IPS DF 6.9 (cell line): ENCODE results near the gene ADGRB2.

Source experiments
- DNase-seq: peaks from one replicate; pipeline ENCODE4 v3.0.0-alpha.2; 2013; ENCODE audit warnings: low read depth, low spot score
- H3K27ac ChIP-seq: one replicate; pipeline ENCODE4 v1.5.1; 2013; ENCODE audit warnings: low read length, control low read depth
- H3K27me3 ChIP-seq: 2 replicates; pipeline ENCODE4 v1.6.1; 2013; ENCODE audit warnings: mild to moderate bottlenecking, low read length; ENCODE audit not compliant: control insufficient read depth, insufficient read depth
- H3K36me3 ChIP-seq: 2 replicates; pipeline ENCODE4 v1.6.1; 2013; ENCODE audit warnings: low read length; ENCODE audit not compliant: control insufficient read depth, insufficient read depth
- H3K4me1 ChIP-seq: 2 replicates; pipeline ENCODE4 v1.6.1; 2013; ENCODE audit warnings: low read length; ENCODE audit not compliant: control insufficient read depth, insufficient read depth
- H3K4me3 ChIP-seq: 2 replicates; pipeline ENCODE4 v1.5.1; 2013; ENCODE audit warnings: mild to moderate bottlenecking, low read length
- H3K9me3 ChIP-seq: 2 replicates; pipeline ENCODE4 v1.6.1; 2013; ENCODE audit warnings: low read length, inconsistent platforms; ENCODE audit not compliant: control insufficient read depth, insufficient read depth
- WGBS: extraction: QIAGEN DNeasy Blood & Tissue Kit; methylation state at CpG from one replicate; pipeline ENCODE4 v1.1.7; 2013; ENCODE audit warnings: mixed read lengths, missing lambda C conversion rate; ENCODE audit not compliant: insufficient read length, insufficient coverage; 5-methylcytosine and 5-hydroxymethylcytosine counted together

ADGRB2 gene

DNA sequence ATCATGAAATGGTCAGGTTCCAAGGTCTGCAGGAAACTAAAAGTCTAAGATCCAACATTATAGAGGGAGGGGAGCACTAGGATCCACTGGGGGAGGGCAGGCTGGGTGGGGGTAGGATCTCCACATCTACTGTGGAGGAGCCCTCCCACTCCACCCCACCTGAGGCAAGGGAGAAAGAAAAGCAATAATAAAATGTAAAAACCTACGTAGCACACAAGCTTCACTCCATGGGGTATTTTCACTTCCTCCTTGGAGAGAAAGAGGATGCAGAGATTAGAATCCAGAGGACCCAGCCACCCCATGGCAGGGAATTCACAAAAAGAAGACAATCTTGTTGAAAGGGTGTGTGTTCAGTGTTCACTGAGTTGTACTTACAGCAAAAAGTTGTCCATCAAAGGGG, 37.3 kb upstream of the ADGRB2 start:
- Histone ChIP-seq H3K27ac (no peak overlapping the region), H3K27me3 (no peaks in the 10 kb centered on the region), H3K36me3 (no peaks in the 10 kb centered on the region), H3K4me3 (no peak overlapping the region), H3K9me3 (no peaks in the 10 kb centered on the region), H3K4me1 (peaks cover 2% of the 10 kb centered on the region; the same call in 1 of the 2 replicates)
- DNase-seq: no peak
- no CpG with 5 or more reads among the region's 1 CpG for whole genome bisulfite sequencing

DNA sequence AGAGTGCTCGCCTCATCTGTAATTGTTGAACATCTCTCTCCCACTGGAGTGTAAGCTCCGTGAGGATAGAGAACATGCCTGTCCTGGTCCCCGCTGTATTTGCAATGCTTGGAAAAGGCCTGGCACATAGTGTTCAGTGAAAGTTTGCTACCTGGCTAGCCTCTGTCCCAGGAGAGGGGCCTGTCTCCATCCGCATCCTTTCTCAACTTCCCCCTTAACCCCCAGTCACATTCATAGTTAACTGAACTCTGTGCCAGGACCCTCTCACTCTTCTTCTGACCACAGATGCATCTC, 36.5 kb upstream of the ADGRB2 start:
- no CpG with 5 or more reads among the region's 4 CpGs for WGBS
- H3K27me3 ChIP-seq: no peaks in the 10 kb centered on the region

DNA sequence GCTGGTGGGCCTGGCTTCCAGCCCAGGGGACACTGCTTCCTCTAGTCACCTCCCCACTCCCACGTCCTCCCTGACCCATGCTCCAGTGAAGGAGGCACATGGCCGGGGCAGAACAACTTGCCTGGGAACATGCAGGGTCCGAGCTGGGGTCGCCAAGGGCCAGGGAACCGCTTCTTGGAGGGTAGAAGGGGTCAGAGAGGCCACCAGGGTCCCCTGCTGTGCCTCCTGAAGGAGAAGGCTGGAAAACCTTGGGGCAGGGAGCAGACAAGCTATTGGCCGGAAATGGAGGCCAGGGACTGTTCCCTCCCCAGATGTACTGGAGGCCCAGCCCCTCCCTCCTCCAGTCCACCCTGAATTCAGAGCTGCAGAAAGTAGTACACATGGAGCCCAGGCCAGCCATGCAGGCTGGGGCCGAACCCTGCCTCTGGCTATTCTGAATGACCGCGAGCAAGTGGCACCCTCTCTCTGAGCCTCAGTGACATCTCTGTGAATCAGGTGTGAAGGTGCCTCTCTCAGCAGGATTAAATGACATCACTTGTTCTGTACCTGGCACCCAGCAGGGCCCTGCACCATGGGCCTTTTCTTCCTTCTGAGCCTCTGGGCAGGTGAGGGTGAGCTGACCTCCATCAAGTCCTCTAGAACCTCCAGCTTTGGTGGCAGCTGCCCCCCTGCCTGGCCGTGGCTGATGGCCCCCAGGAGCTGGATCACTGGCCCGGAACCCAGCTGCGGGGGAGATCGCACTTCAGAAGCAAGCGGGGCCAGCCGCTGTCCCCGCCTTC, 35.9 kb upstream of the ADGRB2 start:
- Histone ChIP-seq H3K27me3 (no peaks in the 10 kb centered on the region), H3K4me3 (no peak overlapping the region), H3K4me1 (peaks cover 2% of the 10 kb centered on the region; the same call in 1 of the 2 replicates), H3K27ac (no peak overlapping the region), H3K9me3 (no peaks in the 10 kb centered on the region; the same call in 1 of the 2 replicates), H3K36me3 (no peaks in the 10 kb centered on the region)
- no CpG with 5 or more reads among the region's 16 CpGs for WGBS
- DNase-seq: no peak

More for the DNA sequence above, 36.5 kb upstream of the ADGRB2 start:
- Histone ChIP-seq H3K4me1 (peaks cover 2% of the 10 kb centered on the region; the same call in 1 of the 2 replicates), H3K9me3 (no peaks in the 10 kb centered on the region; the same call in 1 of the 2 replicates), H3K36me3 (no peaks in the 10 kb centered on the region), H3K4me3 (no peak overlapping the region), H3K27ac (no peak overlapping the region)
- no peak for DNase-seq

DNA sequence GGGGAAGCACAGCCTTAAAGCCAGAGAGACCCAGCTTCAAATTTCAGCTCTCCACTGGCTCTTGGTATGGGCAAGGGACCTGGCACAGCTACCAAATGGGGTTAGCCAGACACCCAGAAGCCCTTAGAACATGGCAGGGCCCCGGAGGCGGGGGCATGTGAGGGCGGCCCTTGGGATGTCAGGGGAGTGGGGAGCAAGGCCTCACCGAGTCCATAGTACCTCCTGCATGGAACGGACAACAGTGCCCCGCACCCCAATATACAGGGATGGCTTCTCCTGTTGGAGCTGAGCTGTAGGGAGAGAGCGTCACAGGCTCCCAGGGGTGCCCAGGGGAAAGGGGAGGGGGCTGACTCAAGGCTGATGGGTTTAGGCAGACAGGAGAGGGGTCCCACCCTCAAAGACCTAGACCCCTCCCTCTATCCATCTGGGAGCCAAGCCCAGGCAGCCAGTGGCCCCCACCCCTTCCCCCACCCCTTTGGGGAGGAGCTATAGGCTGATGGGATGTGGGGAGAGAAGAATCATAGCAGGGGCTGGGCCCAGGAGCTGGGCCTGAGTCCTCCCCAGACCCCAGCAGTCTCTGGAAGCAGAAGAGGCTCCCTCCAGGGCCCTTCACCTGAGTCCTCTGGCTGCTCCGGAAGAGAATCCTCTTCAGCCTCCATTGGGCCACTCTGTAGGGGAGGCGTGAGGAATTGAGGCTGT, 35.2 kb upstream of the ADGRB2 start:
- WGBS: no CpG with 5 or more reads among the region's 9 CpGs
- Histone ChIP-seq H3K4me1 (peaks cover 2% of the 10 kb centered on the region; the same call in 1 of the 2 replicates), H3K4me3 (no peak overlapping the region), H3K9me3 (no peaks in the 10 kb centered on the region; the same call in 1 of the 2 replicates), H3K27ac (no peak overlapping the region), H3K27me3 (no peaks in the 10 kb centered on the region), H3K36me3 (no peaks in the 10 kb centered on the region)
- DNase-seq: no peak

DNA sequence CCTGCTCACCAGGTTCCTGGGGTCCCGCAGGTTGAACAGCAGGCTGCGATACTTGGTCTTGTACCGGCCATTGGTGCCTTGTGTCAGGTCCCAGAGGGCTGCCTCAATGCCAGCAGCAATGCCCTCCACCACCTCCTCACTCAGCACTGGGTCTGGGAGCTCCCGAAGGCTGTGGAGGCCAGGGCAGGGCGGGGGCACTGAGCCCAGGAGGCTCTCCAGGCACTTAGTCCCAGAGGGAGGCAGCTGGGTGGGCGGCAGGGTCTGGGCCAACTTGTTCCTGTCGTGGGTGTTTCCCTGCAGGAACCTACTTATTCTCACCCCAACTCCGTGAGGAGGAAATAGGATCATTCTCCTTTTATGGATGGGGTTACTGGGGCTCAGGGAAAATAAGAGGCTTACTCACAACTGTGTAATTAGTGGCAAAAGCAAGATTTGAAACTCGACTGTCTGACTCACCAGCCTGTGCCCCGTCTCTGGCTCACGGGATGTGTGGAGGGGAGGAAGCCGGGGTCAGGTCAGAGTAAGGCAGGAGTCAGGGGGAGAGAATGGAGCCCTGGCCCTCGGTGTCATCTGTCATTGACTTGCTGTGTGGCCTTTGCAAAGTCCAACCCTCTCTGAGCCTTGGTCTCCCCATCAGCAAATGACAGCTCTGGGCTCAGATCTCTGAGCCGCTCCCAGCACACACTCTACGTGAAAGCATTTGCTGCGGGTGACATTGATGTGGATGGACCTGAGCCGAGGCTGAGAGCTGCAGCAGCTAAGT, 34.5 kb upstream of the ADGRB2 start:
- no peaks in the 10 kb centered on the region for H3K36me3 ChIP-seq
- H3K27ac ChIP-seq: no peak overlapping the region
- DNase-seq: no peak
- peaks cover 2% of the 10 kb centered on the region; the same call in 1 of the 2 replicates for H3K4me1 ChIP-seq
- no peaks in the 10 kb centered on the region; the same call in 1 of the 2 replicates for H3K9me3 ChIP-seq
- WGBS: no CpG with 5 or more reads among the region's 17 CpGs
- no peak overlapping the region for H3K4me3 ChIP-seq
- no peaks in the 10 kb centered on the region for H3K27me3 ChIP-seq

DNA sequence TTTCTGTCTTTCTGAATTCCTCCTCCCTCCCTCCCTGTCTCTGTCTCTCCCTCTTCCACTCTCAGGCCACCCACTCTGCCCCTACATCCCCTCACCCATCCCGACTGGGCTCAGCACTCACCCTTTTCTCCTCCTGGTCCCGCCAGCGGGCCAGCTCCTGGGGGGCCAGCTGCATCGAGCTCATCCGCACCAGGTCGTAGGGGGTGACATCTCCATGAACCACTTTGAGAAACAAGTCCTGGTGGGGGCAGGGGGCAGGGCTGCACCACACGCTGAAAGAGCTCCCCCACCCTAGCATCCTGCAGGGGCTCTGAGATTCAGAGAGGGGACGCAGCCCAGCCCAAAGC, 33.9 kb upstream of the ADGRB2 start:
- Histone ChIP-seq H3K36me3 (no peaks in the 10 kb centered on the region; the same call in 1 of the 2 replicates), H3K9me3 (no peaks in the 10 kb centered on the region; the same call in 1 of the 2 replicates), H3K27me3 (no peaks in the 10 kb centered on the region), H3K4me1 (peaks cover 2% of the 10 kb centered on the region; the same call in 1 of the 2 replicates), H3K27ac (no peak overlapping the region), H3K4me3 (no peak overlapping the region)
- WGBS: no CpG with 5 or more reads among the region's 8 CpGs
- no peak for DNase-seq

DNA sequence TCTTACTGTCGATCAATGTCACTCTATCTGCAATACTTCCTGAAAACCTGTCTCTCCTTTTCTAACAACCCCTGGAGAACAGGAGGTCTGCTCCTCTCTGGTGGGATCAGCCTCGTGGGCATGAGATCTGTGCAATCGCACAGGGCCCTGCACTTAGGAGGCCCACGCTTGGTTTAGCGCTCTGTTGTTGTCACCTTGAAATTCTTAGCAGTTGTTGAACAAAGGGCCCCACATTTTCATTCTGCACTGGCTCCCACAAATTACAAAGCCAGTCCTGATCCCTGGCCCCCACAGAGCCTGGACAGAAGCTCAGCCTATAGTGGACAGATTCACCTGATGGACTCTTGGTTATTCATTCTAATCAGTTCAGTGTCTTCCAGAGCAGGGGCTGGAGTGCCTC, 33.1 kb upstream of the ADGRB2 start:
- Histone ChIP-seq H3K36me3 (no peaks in the 10 kb centered on the region; the same call in 1 of the 2 replicates), H3K4me3 (no peak overlapping the region), H3K9me3 (no peaks in the 10 kb centered on the region; the same call in 1 of the 2 replicates), H3K27ac (no peak overlapping the region), H3K27me3 (no peaks in the 10 kb centered on the region), H3K4me1 (peaks cover 2% of the 10 kb centered on the region; the same call in 1 of the 2 replicates)
- WGBS: no CpG with 5 or more reads among the region's 5 CpGs
- DNase-seq: no peak

- no peak overlapping the region for H3K4me3 ChIP-seq
- no peaks in the 10 kb centered on the region; the same call in 1 of the 2 replicates for H3K9me3 ChIP-seq
- H3K27me3 ChIP-seq: no peaks in the 10 kb centered on the region
- H3K27ac ChIP-seq: no peak overlapping the region
- H3K36me3 ChIP-seq: no peaks in the 10 kb centered on the region; the same call in 1 of the 2 replicates
- WGBS: no CpG with 5 or more reads among the region's 7 CpGs
- no peak for DNase-seq
- H3K4me1 ChIP-seq: peaks cover 2% of the 10 kb centered on the region; the same call in 1 of the 2 replicates
These were observed 32.6 kb upstream of the ADGRB2 start for GRCh38 chr1:31796707-31797106.

GRCh38 chr1:31795801-31796621, 31.9 kb upstream of the ADGRB2 start:
- Histone ChIP-seq H3K4me1 (peaks cover 2% of the 10 kb centered on the region; the same call in 1 of the 2 replicates), H3K4me3 (no peak overlapping the region; the same call in 1 of the 2 replicates)
- WGBS: no CpG with 5 or more reads among the region's 13 CpGs

More at GRCh38 chr1:31795801-31796621, 31.9 kb upstream of the ADGRB2 start:
- Histone ChIP-seq H3K27me3 (no peaks in the 10 kb centered on the region), H3K9me3 (no peaks in the 10 kb centered on the region; the same call in 1 of the 2 replicates), H3K27ac (no peak overlapping the region), H3K36me3 (no peaks in the 10 kb centered on the region; the same call in 1 of the 2 replicates)
- DNase-seq: no peak
